HG02623 (cell line): ENCODE results near the gene FAN1.

Experiments
- ATAC-seq: cut with Tn5 transposase; IDR thresholded peaks from one replicate; pipeline ENCODE4 v1.9.1; 2021; ENCODE audit warnings: moderate library complexity; ENCODE audit not compliant: unreplicated experiment

The FAN1 gene

DNA sequence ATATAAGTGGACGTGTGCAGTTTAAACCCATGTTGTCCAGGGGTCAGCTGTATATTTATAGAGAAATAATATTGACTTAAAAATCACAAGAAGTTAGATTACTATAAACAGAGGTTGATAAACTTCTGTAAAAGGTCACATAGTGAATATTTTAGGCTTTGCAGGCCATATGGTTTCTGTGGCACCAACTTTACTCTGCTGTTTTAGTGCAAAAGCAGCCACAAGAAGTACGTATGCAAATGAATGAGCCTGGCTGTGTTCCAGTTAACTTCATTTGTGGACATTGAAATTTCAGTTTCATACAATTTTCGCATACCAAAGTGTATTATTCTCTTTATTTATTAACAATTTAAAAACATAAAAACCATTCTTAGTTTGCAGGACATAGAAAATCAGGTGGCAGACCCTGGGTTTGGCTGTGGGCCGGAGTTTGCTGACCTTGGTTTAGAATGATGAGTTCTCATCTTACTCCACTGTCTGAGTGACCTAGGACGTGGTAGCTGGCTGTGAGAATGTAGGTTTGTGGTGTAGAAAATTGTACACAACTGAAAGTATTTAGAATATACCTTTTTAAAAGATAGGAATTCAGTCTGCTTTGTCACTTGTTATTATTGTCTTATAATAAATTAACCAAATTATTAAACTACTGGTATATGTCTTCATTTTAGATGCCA is 16.3 kb downstream of the FAN1 start:
- ATAC-seq, result no peak

DNA sequence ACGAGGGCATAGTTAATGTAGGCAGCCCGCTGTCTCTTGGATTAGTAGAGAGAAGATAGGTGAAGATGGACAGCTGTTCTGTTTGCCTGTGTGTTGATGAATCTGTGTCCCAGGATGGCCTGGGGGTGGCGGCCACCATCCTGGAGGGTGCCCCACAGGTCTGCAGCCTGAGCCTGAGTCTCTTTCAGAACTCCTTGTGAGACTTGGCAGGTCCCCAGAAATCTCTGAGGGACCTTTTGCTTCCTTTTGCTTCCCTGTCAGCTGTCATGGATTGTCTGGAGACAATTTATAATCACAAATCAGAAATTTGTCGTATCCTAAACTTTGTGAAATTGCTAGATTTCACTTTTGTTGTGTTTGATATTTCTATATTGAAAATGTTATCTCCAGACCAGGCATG is 17.4 kb downstream of the FAN1 start:
- no peak for ATAC-seq

DNA sequence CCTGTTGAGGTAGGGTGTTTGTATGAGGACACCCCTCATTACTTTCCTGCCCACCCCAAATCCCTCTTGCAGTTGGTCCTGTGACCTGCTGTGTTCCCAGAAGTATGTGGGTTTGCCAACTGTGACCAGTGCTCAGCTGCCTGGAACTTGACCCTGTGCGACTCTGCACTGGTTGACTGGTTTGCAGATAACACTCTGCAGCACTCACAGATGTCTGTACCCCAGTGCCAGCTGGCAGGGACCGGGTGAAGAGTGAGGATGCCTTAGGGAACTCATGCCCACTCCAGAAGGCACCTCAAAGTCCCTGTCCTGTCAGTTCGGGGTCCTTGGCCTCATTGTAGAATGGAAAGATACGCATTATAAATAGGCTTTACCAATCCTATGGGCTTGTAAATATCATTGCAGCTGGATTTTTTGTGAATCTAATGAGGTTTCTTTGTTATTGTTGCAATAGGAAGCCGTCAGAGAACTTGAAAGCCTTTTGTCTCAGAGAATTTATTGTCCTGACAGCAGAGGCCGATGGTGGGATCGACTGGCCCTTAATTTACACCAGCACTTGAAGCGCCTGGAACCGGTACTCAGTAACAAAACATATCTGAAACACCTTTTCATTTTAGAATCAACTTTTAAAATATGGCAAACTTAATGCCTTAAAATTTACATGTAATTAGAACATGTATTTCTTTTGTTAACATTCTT is 18.2 kb downstream of the FAN1 start:
- no peak for ATAC-seq

DNA sequence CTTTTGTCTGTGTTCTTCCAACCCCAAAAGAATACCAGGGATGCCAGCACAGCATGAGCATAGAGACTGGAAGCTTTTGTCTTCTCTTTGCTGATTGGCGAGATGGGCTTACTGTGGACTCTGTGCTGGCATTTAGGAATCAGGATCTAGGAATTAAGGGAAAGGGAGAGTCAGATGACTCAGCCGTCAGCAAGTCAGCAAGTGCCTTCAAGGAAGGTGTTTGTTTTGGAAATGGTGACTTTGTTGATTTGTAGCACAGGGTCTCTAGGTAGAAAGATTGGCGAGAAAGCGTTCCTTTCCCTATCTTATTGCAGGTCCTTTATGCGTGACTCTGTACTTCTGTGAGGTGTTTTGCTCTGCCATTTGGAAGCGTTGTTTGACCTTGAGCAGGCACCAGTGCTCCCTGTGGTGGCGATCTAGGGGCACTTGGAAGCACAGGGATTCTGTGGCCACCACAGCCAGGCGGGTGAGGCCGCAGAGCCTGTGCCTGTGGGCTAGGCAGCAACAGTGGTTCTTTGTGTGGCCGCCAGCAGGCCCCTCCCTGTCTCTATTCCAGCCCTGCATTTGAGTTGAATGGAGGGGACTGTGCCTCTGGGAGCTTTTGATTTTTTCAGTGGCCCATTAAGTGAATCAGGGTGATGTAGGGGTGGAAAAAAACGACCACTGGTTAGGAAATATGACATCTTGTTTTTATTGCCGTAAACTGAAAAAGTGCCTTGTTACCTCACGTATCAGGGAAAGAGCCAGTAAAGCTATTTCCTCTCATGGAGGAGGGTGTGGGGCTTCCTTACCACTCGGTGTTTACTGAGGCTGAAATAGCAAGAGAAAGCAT is 19.0 kb downstream of the FAN1 start:
- ATAC-seq, result no peak

DNA sequence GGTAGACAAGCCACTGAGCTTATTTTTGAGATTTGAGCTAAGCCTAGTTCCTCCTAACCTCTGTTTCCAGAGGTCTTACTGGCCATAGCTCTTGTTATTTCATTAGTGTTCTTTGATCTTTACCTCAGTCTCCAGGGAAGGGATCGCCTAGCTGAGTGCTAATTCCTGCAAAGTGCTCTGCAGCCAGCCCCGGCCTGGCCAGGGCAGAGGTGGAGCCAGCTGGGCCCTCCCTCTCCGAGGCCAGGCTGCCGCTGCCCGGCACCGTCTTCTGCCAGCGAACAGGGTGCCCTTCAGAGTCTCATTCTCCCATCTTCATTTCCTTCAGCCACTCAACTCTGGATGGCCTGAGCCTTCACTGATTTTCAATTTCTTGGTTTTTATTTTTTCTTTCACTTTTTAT is 19.7 kb downstream of the FAN1 start:
- ATAC-seq, result no peak

DNA sequence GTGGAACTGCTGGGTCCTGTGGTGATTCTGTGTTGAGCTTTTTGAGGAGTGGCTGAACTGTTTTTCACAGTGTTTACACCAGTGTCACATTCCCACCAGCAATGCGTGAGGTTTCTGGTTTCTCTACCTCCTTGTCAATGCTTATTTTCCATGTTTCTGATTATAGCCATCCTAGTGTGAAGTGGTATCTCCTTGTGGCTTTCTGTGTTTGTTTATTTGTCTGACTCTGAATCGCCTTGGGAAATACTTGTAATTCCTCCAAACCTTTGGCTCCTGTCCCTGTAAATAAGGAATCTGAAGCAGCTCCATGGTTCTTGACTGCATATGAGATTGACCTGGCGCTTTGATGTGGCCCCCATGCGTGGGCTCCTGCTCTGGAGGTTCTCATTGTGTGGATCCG is 20.6 kb downstream of the FAN1 start:
- no peak for ATAC-seq

DNA sequence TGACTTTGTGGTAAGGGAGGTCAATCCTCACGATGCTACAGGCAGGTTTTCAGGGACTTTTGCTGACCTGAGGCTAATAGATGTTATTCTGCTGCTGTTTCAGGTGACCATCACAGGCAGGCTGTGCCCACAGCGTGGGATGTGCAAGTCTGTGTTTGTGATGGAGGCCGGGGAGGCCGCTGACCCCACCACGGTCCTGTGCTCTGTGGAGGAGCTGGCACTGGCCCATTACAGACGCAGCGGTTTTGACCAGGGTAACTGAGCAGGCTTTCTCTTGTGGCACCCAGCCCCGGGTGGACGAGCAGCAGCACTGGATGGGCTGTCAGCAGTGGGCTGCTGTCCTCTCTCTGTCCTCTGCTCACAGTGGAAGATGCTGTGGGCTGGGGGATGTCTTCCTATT is 22.0 kb downstream of the FAN1 start:
- no peak for ATAC-seq

DNA sequence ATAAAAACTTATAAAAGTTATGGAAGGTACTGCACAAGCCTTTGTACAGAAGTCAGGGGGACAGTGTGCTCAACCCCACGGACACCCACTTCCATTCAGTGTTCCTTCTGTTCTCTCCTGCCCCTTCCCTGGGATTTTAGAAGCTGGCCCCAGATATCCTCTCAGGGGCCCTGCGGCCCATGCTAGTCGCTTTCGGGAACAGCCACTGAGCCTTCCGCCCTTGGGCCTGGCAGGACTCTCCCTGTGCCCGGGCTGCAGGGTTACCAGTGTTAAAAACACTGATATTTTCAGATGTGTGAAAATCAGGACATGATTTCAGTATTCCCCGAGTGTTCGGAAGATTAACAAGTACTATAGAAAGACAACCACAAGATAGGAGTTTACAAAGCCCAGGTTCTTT is 22.4 kb downstream of the FAN1 start:
- ATAC-seq, result no peak

DNA sequence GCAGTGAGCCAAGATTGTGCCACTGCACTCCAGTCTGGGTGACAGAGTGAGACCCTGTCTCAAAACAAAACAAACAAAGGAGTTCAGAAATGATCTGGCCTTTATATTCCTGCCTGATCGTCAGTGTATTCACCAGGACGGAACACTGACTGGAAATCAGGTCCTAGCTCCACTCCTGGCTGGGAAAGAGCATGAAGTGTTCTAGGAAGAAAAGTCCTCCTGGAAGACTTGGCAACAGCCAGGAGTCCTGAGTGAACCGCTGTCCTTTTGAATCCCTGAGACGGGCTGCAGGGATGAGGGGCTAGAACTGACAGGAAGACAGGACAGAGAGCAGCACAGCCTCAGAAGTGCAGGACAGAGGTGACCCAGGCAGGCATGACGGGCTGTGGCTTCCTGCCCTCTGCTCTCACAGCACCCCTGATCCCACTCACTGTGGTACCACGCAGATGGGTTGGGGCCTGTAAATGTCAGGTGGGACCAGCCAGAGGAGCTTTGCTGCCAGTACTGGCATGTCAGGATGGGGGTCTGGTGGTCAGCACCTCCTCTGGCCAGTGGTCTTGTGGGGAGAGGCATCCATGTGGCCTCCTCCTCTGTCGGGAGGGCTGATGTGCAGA is 23.5 kb downstream of the FAN1 start:
- no peak for ATAC-seq

DNA sequence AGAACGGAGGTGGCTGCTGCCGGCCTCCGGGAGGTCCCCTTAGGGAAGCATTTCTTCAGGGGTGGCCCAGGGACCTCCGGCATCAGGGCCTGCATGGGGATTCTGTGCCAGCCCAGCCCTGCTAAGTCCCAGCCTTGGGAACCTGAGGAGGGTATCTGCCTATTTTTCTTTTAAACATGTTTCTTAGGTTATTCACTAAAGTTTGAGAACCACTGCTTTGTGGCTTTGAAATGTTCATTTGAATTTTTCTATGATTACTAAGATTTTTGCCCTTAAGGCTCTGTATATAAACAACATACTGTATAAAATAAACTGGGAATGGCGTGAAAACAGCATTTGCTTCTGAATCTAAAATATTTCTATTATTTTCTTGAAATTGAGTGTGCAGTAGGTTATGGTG is 24.4 kb downstream of the FAN1 start:
- no peak for ATAC-seq

DNA sequence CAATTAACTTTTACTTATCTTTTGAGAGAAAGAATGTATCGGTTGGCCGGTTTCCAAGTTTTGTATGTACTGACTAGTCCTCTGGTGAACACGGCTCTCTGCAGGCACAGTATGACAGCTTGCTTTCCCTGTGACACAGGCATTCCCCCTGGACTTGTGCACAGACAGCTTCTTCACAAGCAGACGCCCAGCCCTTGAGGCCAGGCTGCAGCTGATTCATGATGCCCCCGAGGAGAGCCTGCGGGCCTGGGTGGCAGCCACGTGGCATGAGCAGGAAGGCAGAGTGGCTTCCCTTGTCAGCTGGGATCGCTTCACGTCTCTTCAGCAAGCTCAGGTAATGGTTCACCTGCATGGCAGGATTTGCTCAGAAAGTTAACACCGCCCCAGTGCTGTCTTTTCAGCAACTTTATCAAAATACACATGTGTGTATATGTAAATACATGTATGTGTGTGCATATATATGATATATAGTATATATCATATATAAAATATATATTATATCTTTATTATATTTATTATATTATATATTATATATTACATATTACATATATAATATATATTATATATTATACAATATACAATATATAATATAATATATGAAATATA is 25.5 kb downstream of the FAN1 start:
- no peak for ATAC-seq

DNA sequence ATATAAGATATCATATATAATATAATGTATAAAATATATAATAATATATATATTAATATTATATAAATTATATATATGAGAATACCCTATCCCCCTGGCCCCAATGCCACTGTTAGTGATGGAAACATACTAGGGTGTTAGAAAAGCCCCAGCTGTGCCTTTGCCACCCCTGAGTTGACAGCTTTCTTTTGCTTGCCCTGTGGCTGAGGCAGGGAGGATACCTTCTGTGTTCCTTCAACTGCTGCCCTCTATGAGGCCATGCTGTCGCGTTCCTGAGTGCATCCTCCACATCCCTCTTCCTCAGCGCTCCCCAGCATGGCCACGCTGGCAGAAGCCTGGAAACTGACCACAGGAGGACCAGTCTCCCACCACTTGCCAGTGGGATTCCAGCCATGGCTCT is 26.3 kb downstream of the FAN1 start:
- ATAC-seq, result no peak

DNA sequence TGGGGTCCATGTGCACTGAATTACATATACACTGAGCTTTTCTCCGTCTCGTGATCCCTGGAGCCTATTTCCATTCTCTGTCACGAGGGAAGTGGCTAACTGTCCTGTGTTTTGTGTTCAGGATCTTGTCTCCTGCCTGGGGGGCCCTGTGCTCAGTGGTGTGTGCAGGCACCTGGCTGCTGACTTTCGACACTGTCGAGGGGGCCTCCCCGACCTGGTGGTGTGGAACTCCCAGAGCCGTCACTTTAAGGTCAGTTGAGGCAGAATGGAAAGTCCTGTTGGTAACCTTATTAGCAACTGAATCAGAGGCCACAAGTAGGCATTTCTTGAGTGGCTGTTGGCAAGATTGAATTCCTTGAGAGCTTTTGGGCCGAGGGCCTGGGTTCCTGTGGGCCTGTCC is 26.7 kb downstream of the FAN1 start:
- ATAC-seq, result no peak

DNA sequence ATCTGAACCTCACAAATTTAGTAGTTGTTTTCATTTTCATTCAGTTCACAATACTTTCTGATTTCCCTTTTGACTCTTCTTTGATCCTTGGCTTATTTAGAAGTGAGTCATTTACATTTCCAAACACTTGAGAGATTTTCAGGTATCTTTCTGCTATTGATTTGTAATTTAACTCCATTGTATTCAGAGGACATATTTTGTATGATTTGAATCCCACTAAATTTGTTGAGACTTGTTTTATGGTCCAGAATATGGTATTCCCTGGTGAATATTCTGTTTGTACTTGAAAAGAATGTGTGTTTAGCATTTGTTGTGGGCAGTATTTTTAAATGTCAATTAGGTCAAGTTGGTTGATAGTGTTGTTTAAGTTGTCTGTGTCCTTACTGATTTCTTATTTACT is 29.6 kb downstream of the FAN1 start:
- ATAC-seq, result no peak

DNA sequence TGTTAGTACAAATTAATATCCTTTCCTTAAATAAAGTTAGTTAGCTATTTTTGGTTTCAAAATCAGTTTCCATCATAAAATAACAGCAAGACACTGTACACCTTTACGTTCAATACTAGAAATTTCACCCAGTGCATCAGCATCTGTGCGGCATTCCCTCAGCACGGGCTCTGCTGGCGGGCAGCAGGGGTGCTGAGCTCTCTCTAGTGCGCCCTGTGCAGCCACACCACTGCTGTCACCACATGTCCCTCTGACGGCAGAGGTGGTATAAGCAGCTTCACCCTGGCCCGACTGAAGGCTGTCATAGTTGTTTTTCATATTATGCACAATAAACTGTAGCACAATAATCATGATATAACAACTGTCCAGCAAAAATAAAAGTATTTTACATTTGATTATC is 35.4 kb downstream of the FAN1 start:
- ATAC-seq, result no peak

DNA sequence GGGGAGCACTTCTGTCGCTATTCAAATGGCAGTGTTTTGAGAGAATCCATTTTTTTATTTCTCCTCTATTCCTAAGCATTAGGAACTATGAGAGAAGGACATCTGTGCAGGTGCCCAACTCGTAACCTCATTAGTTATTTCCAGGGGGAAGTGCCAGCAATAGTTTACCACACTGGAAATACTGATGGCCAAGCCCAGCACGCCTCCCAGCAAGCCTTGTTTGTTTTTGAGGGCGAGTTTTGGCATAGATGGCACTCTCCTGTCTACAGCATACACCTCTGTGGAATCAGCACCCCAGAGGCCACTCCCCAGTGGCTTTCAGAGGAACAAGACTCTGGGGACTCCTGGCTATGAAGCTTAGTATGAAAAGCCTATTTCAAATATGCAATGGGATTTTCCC is 36.6 kb downstream of the FAN1 start:
- ATAC-seq, result no peak

DNA sequence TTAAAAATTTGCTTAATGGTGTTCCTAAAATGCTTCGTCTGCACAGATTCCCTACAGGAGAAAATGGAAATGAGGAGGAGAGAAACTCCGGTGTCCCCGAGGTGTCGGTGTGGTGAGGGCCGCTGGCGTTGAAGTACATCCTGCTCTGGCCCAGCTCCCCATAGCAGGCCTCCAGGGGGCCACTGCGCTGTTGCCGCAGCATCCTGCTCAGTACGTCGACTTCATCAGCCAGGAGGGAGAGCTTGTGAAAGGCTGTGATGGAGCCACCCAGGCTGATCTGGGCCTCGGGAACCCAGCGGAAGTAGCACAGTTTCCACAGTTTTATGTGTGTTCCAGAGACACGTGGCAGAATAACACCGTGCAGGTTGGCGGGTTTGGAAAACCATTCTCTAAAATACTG is 37.8 kb downstream of the FAN1 start:
- no peak for ATAC-seq

DNA sequence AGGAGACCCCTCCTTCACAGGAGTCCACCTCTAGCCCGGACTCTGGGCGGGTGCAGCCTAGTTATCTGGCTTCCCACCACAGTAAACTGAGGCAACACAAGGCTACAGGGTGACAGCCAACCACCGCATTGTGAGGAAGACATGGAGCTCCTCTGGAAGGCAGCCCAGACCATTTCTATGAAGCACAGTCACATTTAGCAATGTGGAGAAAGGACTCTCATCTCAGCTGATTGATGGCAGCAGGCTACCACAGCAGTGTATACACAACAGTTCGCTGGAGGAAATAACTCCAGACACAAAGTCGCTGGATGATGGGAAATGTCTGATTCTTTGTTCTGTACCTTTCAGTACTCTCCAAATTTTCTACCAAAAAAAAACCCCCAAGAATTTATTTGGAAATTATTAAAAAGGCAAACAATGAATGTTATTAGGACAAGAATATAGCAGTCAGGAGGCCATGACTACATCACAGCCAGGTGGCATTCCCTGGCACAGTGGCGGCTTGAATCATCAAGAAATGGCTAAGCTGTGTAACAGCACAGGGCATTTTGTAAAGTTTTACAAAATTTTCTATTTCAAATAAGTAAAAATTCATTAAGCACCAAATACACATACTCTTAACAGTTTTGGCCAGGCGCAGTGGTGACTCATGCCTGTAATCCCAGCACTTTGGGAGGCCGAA is 40.1 kb downstream of the FAN1 start:
- ATAC-seq, result no peak

DNA sequence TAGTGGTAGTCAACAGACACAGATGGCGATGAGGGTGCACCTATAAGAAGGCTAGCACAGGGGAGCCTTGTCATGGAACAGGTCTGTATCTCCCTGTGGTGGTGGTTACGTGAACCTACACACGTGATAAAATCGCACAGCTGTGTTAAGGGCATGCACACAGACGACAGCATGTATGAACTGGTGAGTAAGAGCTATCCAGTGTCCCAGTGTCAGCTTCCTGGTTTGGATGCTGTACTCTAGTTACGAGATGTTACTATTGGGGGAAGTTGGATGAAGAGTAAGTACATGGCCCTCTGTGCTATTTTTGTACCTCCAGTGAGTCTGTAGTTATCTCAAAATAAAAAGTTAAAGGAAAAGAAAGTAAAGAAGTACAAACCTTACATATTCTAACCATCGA is 49.5 kb downstream of the FAN1 start:
- no peak for ATAC-seq

DNA sequence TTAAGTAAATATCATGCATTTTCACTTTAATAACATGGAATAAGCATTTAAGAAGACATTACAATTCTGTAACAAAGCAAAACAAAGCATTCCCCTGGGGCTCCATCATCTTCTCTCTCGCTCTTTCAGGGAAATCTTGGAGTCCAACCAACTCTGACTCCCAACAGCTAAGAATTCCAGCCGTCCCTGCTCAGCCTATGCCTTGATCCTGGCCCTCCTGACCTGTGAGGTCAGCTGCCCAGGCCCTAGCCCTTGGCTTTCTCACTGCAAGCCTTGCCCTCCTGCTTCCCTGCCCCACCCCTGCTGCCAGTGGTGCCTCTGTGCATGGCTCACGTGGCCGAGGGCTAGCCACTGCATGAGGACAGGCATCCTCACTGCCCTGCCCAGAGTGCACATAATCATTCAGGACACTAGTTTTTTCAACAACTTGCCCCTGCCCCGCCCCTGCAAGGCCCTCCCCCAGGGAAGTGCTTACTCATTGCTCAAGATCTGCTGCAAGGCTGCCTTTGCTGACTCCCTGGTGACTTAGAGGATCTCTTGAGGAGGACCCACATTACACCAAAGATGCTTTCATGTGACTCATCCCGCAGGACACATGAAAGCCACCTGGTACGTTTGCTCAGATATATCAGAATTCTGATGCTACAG is 50.1 kb downstream of the FAN1 start:
- ATAC-seq, result no peak
